Upper lobe of left lung (tissue), 6 donors: Measurements from ENCODE around the gene DOHH. TPM values are rescaled to one million over a fixed set of nuclear protein-coding genes. Genes with fewer than 3 reads are reported as not detected.

Experiments used
- ATAC-seq, 2 donors: fragments of 200-7000 bp; cut with Tn5 transposase; one replicate each; pipeline ENCODE4 v1.9.1; 2022; ENCODE audit warnings: mild to moderate bottlenecking in 2 of 2, moderate library complexity in 2 of 2; ENCODE audit not compliant: low FRiP score in 2 of 2
- DNase-seq, 2 donors: peaks; one replicate each; pipeline ENCODE4 v3.0.0-alpha.2; 2019 to 2020
- H3K27ac ChIP-seq, 4 donors: fragments of 200-600 bp; sonication (generic); one replicate each; pipeline ENCODE4 v1.5.1; 2016 to 2019
- H3K27me3 ChIP-seq, 4 donors: fragments of 200-600 bp; sonication (generic); one replicate each; pipeline ENCODE4 v1.5.1; 2017 to 2019
- H3K36me3 ChIP-seq, 4 donors: fragments of 200-600 bp; sonication (generic); one replicate each; pipeline ENCODE4 v1.5.1; 2016 to 2019
- H3K4me1 ChIP-seq, 4 donors: fragments of 200-600 bp; sonication (generic); one replicate each; pipeline ENCODE4 v1.5.1; 2018 to 2019
- H3K4me3 ChIP-seq, 4 donors: fragments of 200-600 bp; sonication (generic); one replicate each; pipeline ENCODE4 v1.5.1; 2017 to 2019; ENCODE audit warnings: mild to moderate bottlenecking in 2 of 4, moderate library complexity in 1 of 4
- H3K9me3 ChIP-seq, 4 donors: fragments of 200-600 bp; sonication (generic); one replicate each; pipeline ENCODE4 v1.5.1; 2018 to 2019
- EP300 ChIP-seq, 4 donors: sonication (generic); formaldehyde crosslinking; IDR thresholded peaks; one replicate each; pipeline ENCODE4 v1.5.1; 2017; ENCODE audit warnings: antibody characterized with exemption in 4 of 4, control low read depth in 2 of 4
- POLR2A ChIP-seq, 4 donors: fragments of 450-650 bp; IDR thresholded peaks; one replicate each; pipeline ENCODE4 v1.5.1; 2016 to 2017; ENCODE audit warnings: antibody characterized with exemption in 4 of 4, mild to moderate bottlenecking in 2 of 4
- POLR2AphosphoS5 ChIP-seq, 2 donors: sonication (generic); formaldehyde crosslinking; IDR thresholded peaks; one replicate each; pipeline ENCODE4 v1.5.1; 2017; ENCODE audit warnings: antibody characterized with exemption in 2 of 2
- WGBS, 2 donors: methylation state at CpG; one replicate each; pipeline ENCODE4 v1.1.5; 2017 to 2018; 5-methylcytosine and 5-hydroxymethylcytosine counted together
- total RNA-seq, 6 donors: library from RNA; depleted of rRNA in 4 of 6; stranded (reverse); fragments of >200 nt in 4 of 6; gene quantifications; one replicate each; pipeline versions ENCODE4 v1.1.0 to v1.2.1, GENCODE V29; 2016 to 2021
- TF ChIP-seq, protein P1 (sequence below), 6 experiments: fragments of 450-650 bp in 4 of 6; fragments of 200-600 bp in 2 of 6; sonication (generic) in 2 of 6; IDR thresholded peaks; one replicate each; pipeline ENCODE4 v1.5.1; 2016 to 2019; ENCODE audit warnings: antibody characterized with exemption in 6 of 6
- donor health status: DM: no; HTN: no; CAD: no; lungs with moderate emphysema.
- donor health status: DM: no; HTN: yes; CAD: no; lungs with severe emphysema.

The DOHH gene
- total RNA-seq, 6 donors from 2014 or later: 13.3 to 26.8 (median 17.3) TPM

DNA sequence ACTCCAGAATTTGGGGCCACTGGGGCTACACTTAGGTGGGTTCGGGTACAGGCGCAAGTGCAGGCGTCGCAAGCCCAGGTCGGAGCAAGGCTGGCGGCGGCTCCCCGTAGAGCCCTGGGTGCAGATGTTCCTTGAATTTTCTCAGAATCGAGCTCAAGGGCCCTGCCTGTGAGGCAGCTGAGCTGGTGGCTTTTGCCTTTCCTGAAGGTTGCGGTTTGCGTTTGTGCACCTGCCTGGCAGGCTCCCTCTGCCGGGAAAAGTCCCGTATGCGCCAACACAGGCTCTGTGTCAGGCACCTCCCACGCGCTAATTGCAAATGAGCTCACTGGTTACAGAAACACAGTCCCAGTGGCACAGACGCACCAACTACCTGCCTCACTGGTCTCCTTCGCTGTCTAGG lies 5.9 kb downstream of the DOHH start:
- H3K4me3 ChIP-seq: no peak overlapping the region
- DNase-seq (peak in 1 of 2 donors; percentile 61), ATAC-seq (no peak)
- peaks cover 4 to 67% (median 53%) of the 10 kb centered on the region in 4 donors for H3K36me3 ChIP-seq
- H3K9me3 ChIP-seq: no peaks in the 10 kb centered on the region
- WGBS, 2 donors: 94 to 97% methylated on average over 18 of the region's 18 CpGs
- TF ChIP-seq POLR2AphosphoS5 (IDR thresholded peaks at IDR 0.05): no peak
- no peak for TF ChIP-seq EP300 (IDR thresholded peaks at IDR 0.05)
- no peak for TF ChIP-seq POLR2A (IDR thresholded peaks at IDR 0.05)
- TF ChIP-seq, protein P1, sequence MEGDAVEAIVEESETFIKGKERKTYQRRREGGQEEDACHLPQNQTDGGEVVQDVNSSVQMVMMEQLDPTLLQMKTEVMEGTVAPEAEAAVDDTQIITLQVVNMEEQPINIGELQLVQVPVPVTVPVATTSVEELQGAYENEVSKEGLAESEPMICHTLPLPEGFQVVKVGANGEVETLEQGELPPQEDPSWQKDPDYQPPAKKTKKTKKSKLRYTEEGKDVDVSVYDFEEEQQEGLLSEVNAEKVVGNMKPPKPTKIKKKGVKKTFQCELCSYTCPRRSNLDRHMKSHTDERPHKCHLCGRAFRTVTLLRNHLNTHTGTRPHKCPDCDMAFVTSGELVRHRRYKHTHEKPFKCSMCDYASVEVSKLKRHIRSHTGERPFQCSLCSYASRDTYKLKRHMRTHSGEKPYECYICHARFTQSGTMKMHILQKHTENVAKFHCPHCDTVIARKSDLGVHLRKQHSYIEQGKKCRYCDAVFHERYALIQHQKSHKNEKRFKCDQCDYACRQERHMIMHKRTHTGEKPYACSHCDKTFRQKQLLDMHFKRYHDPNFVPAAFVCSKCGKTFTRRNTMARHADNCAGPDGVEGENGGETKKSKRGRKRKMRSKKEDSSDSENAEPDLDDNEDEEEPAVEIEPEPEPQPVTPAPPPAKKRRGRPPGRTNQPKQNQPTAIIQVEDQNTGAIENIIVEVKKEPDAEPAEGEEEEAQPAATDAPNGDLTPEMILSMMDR (IDR thresholded peaks at IDR 0.05): no peak
- H3K27ac ChIP-seq: no peak overlapping the region
- H3K4me1 ChIP-seq: peaks cover 2 to 10% (median 6%) of the 10 kb centered on the region in 4 donors
- no peaks in the 10 kb centered on the region for H3K27me3 ChIP-seq

DNA sequence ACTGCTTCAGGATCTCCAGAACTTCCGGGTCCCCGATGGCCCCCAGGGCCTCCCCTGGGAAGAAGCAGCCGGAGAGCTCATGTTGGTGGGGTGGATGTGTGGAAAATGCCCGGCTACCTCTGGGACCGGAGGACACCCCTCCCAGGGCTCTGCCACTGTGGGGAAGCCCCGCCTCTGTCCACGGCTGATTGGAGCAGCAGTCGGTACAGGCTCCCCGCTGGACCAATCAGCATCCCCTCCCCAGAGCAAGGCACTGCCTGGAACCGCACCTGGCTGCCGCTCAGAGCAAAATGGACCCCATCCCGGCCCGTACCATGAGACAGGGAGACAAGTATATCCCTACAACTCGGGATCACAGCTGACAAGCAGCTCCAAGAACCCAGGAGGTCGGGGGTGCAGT lies 6.4 kb downstream of the DOHH start:
- H3K36me3 ChIP-seq: peaks cover 4 to 67% (median 53%) of the 10 kb centered on the region in 4 donors
- no peaks in the 10 kb centered on the region for H3K9me3 ChIP-seq
- H3K27me3 ChIP-seq: no peaks in the 10 kb centered on the region
- no peak overlapping the region for H3K27ac ChIP-seq
- WGBS, 2 donors: 83 to 89% methylated on average over 10 to 15 of the region's 15 CpGs
- H3K4me1 ChIP-seq: peaks cover 0 to 5% (median under 1%) of the 10 kb centered on the region in 4 donors
- no peak overlapping the region for H3K4me3 ChIP-seq
- peak in 1 of 2 donors; percentile 37 for ATAC-seq
- DNase-seq: peak in 1 of 2 donors; percentile 72
- no peak for TF ChIP-seq POLR2AphosphoS5 (IDR thresholded peaks at IDR 0.05)
- TF ChIP-seq POLR2A (IDR thresholded peaks at IDR 0.05): no peak
- TF ChIP-seq, protein P1 (IDR thresholded peaks at IDR 0.05): no peak
- TF ChIP-seq EP300 (IDR thresholded peaks at IDR 0.05): no peak

DNA sequence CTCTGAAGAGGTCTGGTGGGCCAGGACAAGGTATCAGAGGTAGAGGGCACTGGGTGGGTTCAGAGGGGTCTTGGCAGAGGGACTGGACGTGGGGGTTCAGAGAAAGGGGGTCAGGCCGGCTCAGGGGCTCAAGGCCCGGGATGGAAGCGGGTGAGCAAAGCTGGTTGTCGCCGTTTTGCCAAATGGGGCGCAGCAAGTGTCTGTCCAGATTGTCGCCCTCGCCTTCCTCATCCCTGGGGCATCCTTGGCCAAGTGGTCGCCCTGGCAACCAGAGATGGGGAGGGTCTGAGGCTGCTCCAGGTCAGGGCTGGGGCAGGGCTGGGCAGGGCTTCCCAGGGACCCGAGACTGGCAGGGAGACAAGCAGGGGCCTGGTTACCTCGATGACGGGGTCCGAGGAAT lies 6.8 kb downstream of the DOHH start:
- Histone ChIP-seq H3K27me3 (no peaks in the 10 kb centered on the region), H3K4me1 (peaks cover 0 to under 1% (median 0%) of the 10 kb centered on the region in 4 donors), H3K36me3 (peaks cover 4 to 67% (median 53%) of the 10 kb centered on the region in 4 donors), H3K4me3 (no peak overlapping the region), H3K27ac (no peak overlapping the region), H3K9me3 (no peaks in the 10 kb centered on the region)
- ATAC-seq (no peak), DNase-seq (no peak)
- 93 to 96% methylated on average over 10 to 14 of the region's 14 CpGs for WGBS, 2 donors
- TF ChIP-seq POLR2AphosphoS5 (IDR thresholded peaks at IDR 0.05): no peak
- no peak for TF ChIP-seq EP300 (IDR thresholded peaks at IDR 0.05)
- TF ChIP-seq POLR2A (IDR thresholded peaks at IDR 0.05): no peak
- TF ChIP-seq, protein P1 (IDR thresholded peaks at IDR 0.05): no peak

DNA sequence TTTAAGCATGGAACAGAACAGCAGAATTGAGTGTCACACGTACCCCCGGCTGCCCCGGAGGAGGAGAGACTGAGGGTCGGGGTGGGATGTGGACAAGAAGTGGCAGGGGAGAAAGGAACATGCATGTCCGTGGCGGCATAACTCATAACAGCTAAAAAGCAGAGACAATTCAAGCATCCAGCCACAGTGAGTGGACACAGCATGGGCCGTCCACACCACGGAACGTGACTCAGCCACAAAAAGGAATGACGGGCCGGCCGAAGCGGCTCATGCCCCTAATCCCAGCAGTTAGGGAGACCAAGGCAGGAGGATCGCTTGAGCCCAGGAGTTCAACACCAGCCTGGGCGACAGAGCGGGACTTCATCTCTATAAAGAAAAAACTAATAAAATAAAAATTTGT lies 7.6 kb downstream of the DOHH start:
- TF ChIP-seq EP300 (IDR thresholded peaks at IDR 0.05) (no peak), POLR2A (IDR thresholded peaks at IDR 0.05) (no peak), POLR2AphosphoS5 (IDR thresholded peaks at IDR 0.05) (no peak)
- TF ChIP-seq, protein P1 (IDR thresholded peaks at IDR 0.05): no peak
- 94 to 97% methylated on average over 16 of the region's 16 CpGs for WGBS, 2 donors
- no peak for ATAC-seq

More for the DNA sequence above, 7.6 kb downstream of the DOHH start:
- Histone ChIP-seq H3K9me3 (no peaks in the 10 kb centered on the region), H3K27me3 (no peaks in the 10 kb centered on the region), H3K27ac (no peak overlapping the region), H3K4me3 (no peak overlapping the region), H3K36me3 (peaks cover 4 to 67% (median 53%) of the 10 kb centered on the region in 4 donors), H3K4me1 (no peaks in the 10 kb centered on the region)
- peak in 1 of 2 donors; percentile 37 for DNase-seq
